ENCODE measurements around the gene PPP4R4.

PPP4R4 gene, protein sequence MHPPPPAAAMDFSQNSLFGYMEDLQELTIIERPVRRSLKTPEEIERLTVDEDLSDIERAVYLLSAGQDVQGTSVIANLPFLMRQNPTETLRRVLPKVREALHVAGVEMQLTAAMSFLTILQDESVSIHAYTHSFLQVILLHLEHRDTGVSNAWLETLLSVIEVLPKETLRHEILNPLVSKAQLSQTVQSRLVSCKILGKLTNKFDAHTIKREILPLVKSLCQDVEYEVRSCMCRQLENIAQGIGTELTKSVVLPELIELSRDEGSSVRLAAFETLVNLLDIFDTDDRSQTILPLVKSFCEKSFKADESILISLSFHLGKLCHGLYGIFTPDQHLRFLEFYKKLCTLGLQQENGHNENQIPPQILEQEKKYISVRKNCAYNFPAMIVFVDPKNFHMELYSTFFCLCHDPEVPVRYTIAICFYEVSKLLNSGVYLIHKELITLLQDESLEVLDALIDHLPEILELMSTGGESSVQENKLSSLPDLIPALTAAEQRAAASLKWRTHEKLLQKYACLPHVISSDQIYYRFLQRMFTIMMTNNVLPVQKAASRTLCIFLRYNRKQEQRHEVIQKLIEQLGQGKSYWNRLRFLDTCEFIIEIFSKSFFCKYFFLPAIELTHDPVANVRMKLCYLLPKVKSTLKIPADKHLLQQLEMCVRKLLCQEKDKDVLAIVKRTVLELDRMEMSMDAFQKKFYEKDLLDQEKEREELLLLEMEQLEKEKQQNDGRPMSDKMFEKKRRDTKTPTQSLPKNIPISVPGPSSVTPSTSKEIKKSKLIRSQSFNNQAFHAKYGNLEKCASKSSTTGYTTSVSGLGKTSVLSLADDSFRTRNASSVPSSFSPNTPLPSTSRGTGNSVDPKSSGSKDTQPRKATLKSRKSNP

GRCh38 chr14:94173885-94174603, at the start of gene PPP4R4:
TSS of gene PPP4R4 (plus strand) at chr14:94174322. CDS start at chr14:94174466, 144 bp downstream.
- Histone ChIP-seq H3K36me3 (ENCODE audit: insufficient read depth, low read length) (no peaks in the 10 kb centered on the region), H3K4me3 (ENCODE audit: low read length) (peak within 1 kb of the TSS; percentile 76), H2AFZ (ENCODE audit: low read depth, low read length) (peak within 1 kb of the TSS; percentile 100), H3K27me3 (ENCODE audit: insufficient read depth, low read length) (peaks cover 14% of the 10 kb centered on the region), H3K9me3 (ENCODE audit: low read length) (no peaks in the 10 kb centered on the region), H3K4me1 (ENCODE audit: insufficient read depth, low read length) (peaks cover 6% of the 10 kb centered on the region)

GRCh38 chr14:94124582-94125377, 49.3 kb upstream of the PPP4R4 start:
- Histone ChIP-seq H3K9me3 (ENCODE audit: low read length) (no peaks in the 10 kb centered on the region), H3K4me3 (ENCODE audit: low read length) (no peak overlapping the region), H2AFZ (ENCODE audit: low read depth, low read length) (no peak overlapping the region), H3K36me3 (ENCODE audit: insufficient read depth, low read length) (no peaks in the 10 kb centered on the region), H3K4me1 (ENCODE audit: insufficient read depth, low read length) (peaks cover 1% of the 10 kb centered on the region), H3K27me3 (ENCODE audit: insufficient read depth, low read length) (peaks cover 9% of the 10 kb centered on the region)

DNA sequence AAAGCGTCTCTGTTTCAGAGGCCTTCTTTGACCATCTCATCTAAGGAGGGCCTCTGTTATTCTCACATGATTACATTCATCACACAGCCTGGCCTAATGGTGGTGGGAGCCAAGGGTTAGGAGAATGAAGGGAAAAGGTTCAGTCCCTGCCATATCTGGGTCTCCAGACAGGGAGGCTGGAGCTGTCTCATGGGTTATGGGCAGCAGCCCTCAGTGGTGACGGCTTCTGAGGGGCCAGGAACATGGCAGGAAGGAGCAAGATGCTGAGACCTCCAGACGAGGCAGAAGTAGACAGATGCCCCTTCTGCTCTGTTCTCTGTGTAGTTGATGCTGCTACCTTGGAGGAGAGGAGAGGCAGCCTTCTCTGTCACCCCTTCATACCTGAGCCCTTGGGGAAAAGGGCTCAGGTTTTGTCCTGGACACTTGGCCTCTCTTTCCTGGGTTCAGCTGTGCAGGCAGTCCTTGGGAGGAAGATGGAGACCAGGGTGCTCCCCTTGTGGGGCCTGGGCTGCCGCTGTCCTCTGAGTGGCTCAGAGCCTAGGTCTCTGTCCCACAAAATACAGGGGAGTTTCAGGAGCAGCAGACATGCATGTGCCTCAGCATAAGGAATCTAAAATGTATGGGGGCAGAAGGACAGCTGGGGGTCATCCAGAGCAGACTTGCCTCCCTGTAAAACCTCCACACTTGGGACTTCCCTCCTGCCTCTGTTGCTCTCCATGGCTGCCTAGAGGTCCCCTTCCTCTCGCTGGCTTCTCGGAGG, 48.3 kb upstream of the PPP4R4 start:
- no peaks in the 10 kb centered on the region for H3K36me3 ChIP-seq (ENCODE audit: insufficient read depth, low read length)
- no peak overlapping the region for H2AFZ ChIP-seq (ENCODE audit: low read depth, low read length)
- no peaks in the 10 kb centered on the region for H3K9me3 ChIP-seq (ENCODE audit: low read length)
- H3K27me3 ChIP-seq (ENCODE audit: insufficient read depth, low read length), result peaks cover 9% of the 10 kb centered on the region
- H3K4me1 ChIP-seq (ENCODE audit: insufficient read depth, low read length), result peaks cover 8% of the 10 kb centered on the region
- no peak overlapping the region for H3K4me3 ChIP-seq (ENCODE audit: low read length)

GRCh38 chr14:94126419-94126677, 47.8 kb upstream of the PPP4R4 start:
- Histone ChIP-seq H3K9me3 (ENCODE audit: low read length) (no peaks in the 10 kb centered on the region), H2AFZ (ENCODE audit: low read depth, low read length) (no peak overlapping the region), H3K27me3 (ENCODE audit: insufficient read depth, low read length) (peaks cover 9% of the 10 kb centered on the region), H3K4me1 (ENCODE audit: insufficient read depth, low read length) (peaks cover 8% of the 10 kb centered on the region), H3K4me3 (ENCODE audit: low read length) (no peak overlapping the region), H3K36me3 (ENCODE audit: insufficient read depth, low read length) (no peaks in the 10 kb centered on the region)

DNA sequence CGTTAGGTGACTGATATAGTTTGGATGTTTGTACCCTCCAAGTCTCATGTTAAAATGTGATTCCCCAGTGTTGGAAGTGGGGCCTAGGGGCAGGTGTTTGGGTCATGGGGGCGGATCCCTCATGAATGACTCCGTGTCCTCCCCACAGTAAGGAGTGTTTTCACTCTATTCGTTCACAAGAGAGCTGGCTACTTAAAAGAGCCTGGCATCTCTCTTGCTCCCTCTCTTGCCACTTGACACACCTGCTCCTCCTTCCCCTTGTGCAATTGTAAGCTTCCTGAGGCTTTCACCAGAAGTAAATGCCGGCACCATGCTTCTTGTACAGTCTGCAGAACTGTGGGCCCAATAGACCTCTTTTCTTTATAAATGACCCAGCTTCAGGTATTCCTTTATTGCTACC, 47.3 kb upstream of the PPP4R4 start:
- Histone ChIP-seq H3K27me3 (ENCODE audit: insufficient read depth, low read length) (peaks cover 9% of the 10 kb centered on the region), H3K36me3 (ENCODE audit: insufficient read depth, low read length) (no peaks in the 10 kb centered on the region), H3K4me3 (ENCODE audit: low read length) (no peak overlapping the region), H3K9me3 (ENCODE audit: low read length) (no peaks in the 10 kb centered on the region), H3K4me1 (ENCODE audit: insufficient read depth, low read length) (peaks cover 8% of the 10 kb centered on the region), H2AFZ (ENCODE audit: low read depth, low read length) (no peak overlapping the region)

DNA sequence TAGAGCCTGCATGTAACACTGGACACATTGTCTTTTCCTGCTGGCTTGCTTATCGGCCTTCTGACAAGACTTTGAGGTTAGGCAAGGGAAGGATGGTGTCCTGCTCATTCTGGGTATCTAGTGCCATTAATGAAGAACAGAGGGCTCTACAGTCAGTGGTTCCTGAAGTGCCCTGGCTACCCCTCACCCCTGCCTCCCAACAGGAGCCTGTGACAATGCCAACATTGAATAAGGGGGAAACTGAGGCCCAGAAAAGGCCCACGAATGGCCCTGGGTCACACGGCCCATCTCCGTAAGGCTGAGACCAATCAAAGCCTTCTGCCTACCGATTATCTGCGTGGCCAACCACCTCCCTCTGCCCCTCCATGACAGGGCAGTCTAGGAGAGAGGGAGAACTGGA, 46.8 kb upstream of the PPP4R4 start:
- no peak overlapping the region for H2AFZ ChIP-seq (ENCODE audit: low read depth, low read length)
- peaks cover 8% of the 10 kb centered on the region for H3K4me1 ChIP-seq (ENCODE audit: insufficient read depth, low read length)
- H3K9me3 ChIP-seq (ENCODE audit: low read length), result no peaks in the 10 kb centered on the region
- H3K27me3 ChIP-seq (ENCODE audit: insufficient read depth, low read length), result peaks cover 8% of the 10 kb centered on the region
- H3K4me3 ChIP-seq (ENCODE audit: low read length), result no peak overlapping the region
- no peaks in the 10 kb centered on the region for H3K36me3 ChIP-seq (ENCODE audit: insufficient read depth, low read length)

- Histone ChIP-seq H3K4me1 (ENCODE audit: insufficient read depth, low read length) (peaks cover 8% of the 10 kb centered on the region), H3K36me3 (ENCODE audit: insufficient read depth, low read length) (no peaks in the 10 kb centered on the region), H2AFZ (ENCODE audit: low read depth, low read length) (no peak overlapping the region), H3K9me3 (ENCODE audit: low read length) (no peaks in the 10 kb centered on the region), H3K4me3 (ENCODE audit: low read length) (no peak overlapping the region), H3K27me3 (ENCODE audit: insufficient read depth, low read length) (peaks cover 5% of the 10 kb centered on the region)
Measured at GRCh38 chr14:94128216-94128839, 45.8 kb upstream of the PPP4R4 start.

- Histone ChIP-seq H3K9me3 (ENCODE audit: low read length) (no peaks in the 10 kb centered on the region), H2AFZ (ENCODE audit: low read depth, low read length) (peak within 1 kb of the TSS; percentile 64), H3K4me3 (ENCODE audit: low read length) (peak within 1 kb of the TSS; percentile 56), H3K27me3 (ENCODE audit: insufficient read depth, low read length) (peaks cover under 1% of the 10 kb centered on the region), H3K4me1 (ENCODE audit: insufficient read depth, low read length) (peaks cover 8% of the 10 kb centered on the region), H3K36me3 (ENCODE audit: insufficient read depth, low read length) (no peaks in the 10 kb centered on the region)
Measured at GRCh38 chr14:94129111-94129757, 44.9 kb upstream of the PPP4R4 start, which contains the start of gene IFI27L2. TSS of gene IFI27L2 (minus strand) at chr14:94129604. CDS start at chr14:94129564, 40 bp downstream.

DNA sequence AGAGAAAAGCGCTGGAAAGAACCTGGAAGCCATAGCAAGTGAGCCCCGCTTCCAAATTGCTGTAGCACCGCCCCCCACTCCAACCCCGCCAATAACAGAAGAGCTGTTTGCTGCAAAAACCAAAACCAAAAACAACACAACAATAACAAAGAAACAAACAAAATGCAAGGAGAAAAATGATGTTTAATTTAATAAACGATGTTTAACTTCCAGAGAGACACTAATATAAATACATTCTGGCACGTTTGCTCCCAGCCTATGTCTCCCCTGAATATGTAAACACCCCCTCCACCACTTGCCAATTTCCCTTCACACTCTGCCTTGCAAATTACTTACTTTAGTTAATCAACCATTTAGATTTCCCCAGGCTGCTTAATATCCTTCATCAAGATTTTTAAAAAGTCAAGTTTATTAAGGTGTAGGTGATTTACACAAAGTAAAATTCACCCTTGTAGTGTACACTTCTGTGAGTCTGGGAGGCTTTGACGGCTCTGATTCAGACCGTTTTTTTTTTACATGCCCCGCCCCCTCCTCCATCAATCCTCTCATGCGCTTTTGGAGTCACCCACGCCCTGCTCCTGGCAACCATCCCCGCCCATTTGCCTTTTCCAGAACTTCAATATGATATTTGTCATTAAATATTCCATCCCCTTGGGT, 44.2 kb upstream of the PPP4R4 start:
- H3K4me1 ChIP-seq (ENCODE audit: insufficient read depth, low read length), result peaks cover 8% of the 10 kb centered on the region
- H2AFZ ChIP-seq (ENCODE audit: low read depth, low read length), result peak overlapping the region; percentile 64
- H3K4me3 ChIP-seq (ENCODE audit: low read length), result peak overlapping the region; percentile 56
- no peaks in the 10 kb centered on the region for H3K36me3 ChIP-seq (ENCODE audit: insufficient read depth, low read length)
- H3K27me3 ChIP-seq (ENCODE audit: insufficient read depth, low read length), result no peaks in the 10 kb centered on the region
- no peaks in the 10 kb centered on the region for H3K9me3 ChIP-seq (ENCODE audit: low read length)

GRCh38 chr14:94132285-94132887, 41.7 kb upstream of the PPP4R4 start:
- Histone ChIP-seq H3K27me3 (ENCODE audit: insufficient read depth, low read length) (no peaks in the 10 kb centered on the region), H3K4me1 (ENCODE audit: insufficient read depth, low read length) (peaks cover 8% of the 10 kb centered on the region), H3K4me3 (ENCODE audit: low read length) (no peak overlapping the region), H3K9me3 (ENCODE audit: low read length) (no peaks in the 10 kb centered on the region), H2AFZ (ENCODE audit: low read depth, low read length) (no peak overlapping the region), H3K36me3 (ENCODE audit: insufficient read depth, low read length) (no peaks in the 10 kb centered on the region)

- H3K9me3 ChIP-seq (ENCODE audit: low read length), result no peaks in the 10 kb centered on the region
- no peak overlapping the region for H3K4me3 ChIP-seq (ENCODE audit: low read length)
Measured at GRCh38 chr14:94135476-94135875, 38.6 kb upstream of the PPP4R4 start.

More at GRCh38 chr14:94135476-94135875, 38.6 kb upstream of the PPP4R4 start:
- Histone ChIP-seq H2AFZ (ENCODE audit: low read depth, low read length) (no peak overlapping the region), H3K27me3 (ENCODE audit: insufficient read depth, low read length) (no peaks in the 10 kb centered on the region), H3K36me3 (ENCODE audit: insufficient read depth, low read length) (no peaks in the 10 kb centered on the region), H3K4me1 (ENCODE audit: insufficient read depth, low read length) (peaks cover 5% of the 10 kb centered on the region)

Data from neuron (in vitro differentiated cells).